ENCODE results near the gene ZNF771.

DNA sequence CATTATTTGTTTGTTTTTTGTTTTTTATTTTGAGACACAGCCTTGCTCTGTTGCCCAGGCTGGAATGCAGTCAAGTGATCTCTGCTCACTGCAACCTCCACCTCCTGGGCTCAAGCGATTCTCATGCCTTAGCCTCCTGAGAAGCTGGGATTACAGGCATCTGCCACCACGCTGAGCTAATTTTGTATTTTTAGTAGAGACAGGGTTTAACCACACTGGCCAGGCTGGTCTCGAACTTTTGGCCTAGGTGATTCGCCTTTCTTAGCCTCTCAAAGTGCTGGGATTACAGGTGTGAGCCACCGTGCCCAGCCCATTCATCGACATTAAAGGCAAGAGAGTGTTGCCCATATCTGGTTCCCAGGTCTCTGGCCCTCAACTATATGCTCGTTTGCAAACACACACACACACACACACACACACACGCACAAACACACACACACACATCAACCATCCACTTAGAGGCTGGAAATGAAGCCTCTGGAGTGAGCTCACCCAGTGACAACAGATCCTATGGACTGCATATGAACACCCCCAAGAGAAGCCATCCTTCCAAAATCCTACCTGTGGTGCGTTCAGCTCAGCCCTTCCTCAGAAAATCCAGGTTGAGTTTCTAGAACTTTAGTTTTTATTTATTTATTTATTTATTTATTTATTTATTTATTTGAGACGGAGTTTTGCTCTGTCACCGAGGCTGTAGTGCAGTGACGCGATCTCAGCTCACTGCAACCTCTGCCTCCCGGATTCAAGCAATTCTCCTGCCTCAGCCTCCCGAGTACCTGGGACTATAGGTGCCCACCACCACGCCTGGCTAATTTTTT, 50.5 kb downstream of the ZNF771 start:
- TF ChIP-seq POLR2A (IDR thresholded peaks at IDR 0.05; ENCODE audit: low read depth) (no peak), EP300 (IDR thresholded peaks at IDR 0.05) (no peak), POLR2AphosphoS5 (IDR thresholded peaks at IDR 0.05) (no peak)
- TF ChIP-seq, protein P1, sequence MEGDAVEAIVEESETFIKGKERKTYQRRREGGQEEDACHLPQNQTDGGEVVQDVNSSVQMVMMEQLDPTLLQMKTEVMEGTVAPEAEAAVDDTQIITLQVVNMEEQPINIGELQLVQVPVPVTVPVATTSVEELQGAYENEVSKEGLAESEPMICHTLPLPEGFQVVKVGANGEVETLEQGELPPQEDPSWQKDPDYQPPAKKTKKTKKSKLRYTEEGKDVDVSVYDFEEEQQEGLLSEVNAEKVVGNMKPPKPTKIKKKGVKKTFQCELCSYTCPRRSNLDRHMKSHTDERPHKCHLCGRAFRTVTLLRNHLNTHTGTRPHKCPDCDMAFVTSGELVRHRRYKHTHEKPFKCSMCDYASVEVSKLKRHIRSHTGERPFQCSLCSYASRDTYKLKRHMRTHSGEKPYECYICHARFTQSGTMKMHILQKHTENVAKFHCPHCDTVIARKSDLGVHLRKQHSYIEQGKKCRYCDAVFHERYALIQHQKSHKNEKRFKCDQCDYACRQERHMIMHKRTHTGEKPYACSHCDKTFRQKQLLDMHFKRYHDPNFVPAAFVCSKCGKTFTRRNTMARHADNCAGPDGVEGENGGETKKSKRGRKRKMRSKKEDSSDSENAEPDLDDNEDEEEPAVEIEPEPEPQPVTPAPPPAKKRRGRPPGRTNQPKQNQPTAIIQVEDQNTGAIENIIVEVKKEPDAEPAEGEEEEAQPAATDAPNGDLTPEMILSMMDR (IDR thresholded peaks at IDR 0.05): no peak
